HEK293 (cell line): ENCODE results near the gene OVOL1.

Source experiments
- BCL6B ChIP-seq: fragments of 450-650 bp; formaldehyde crosslinking; IDR thresholded peaks from 2 replicates; pipeline ENCODE4 v1.5.1; 2017; ENCODE audit warnings: missing biosample characterization, missing genetic modification characterization
- ZNF121 ChIP-seq: fragments of 450-650 bp; formaldehyde crosslinking; IDR thresholded peaks from 2 replicates; pipeline ENCODE4 v1.5.1; 2016; ENCODE audit warnings: missing biosample characterization, missing genetic modification characterization
- ZNF2 ChIP-seq: fragments of 450-650 bp; formaldehyde crosslinking; IDR thresholded peaks from 2 replicates; pipeline ENCODE4 v1.5.1; 2016; ENCODE audit warnings: missing biosample characterization, missing genetic modification characterization
- ZNF416 ChIP-seq: fragments of 450-650 bp; formaldehyde crosslinking; IDR thresholded peaks from 2 replicates; pipeline ENCODE4 v1.5.1; 2016; ENCODE audit warnings: missing biosample characterization, missing genetic modification characterization
- ZNF785 ChIP-seq: fragments of 450-650 bp; formaldehyde crosslinking; IDR thresholded peaks from 2 replicates; pipeline ENCODE4 v1.5.1; 2016; ENCODE audit warnings: missing biosample characterization, missing genetic modification characterization
- ZSCAN18 ChIP-seq: fragments of 450-650 bp; formaldehyde crosslinking; IDR thresholded peaks from 2 replicates; pipeline ENCODE4 v1.5.1; 2016; ENCODE audit warnings: missing biosample characterization, missing genetic modification characterization
- ZSCAN4 ChIP-seq: fragments of 450-650 bp; formaldehyde crosslinking; IDR thresholded peaks from 2 replicates; pipeline ENCODE4 v1.5.1; 2017; ENCODE audit warnings: missing biosample characterization, missing genetic modification characterization

- TF ChIP-seq ZNF2 (tag by site-specific recombination) (no peak), ZSCAN18 (tag by site-specific recombination) (no peak), ZNF785 (tag by site-specific recombination) (no peak), ZNF121 (tag by site-specific recombination) (no peak), BCL6B (no peak), ZSCAN4 (tag by site-specific recombination) (no peak), ZNF416 (tag by site-specific recombination) (no peak)
Observed at GRCh38 chr11:65774525-65775306, 12.1 kb upstream of the OVOL1 start.
